WTC11 (cell line): ENCODE results near the gene CARM1.

Experiments
- CREB1 ChIP-seq: sonication (generic); formaldehyde crosslinking; IDR thresholded peaks from 2 replicates; pipeline ENCODE4 v1.8.0; 2023; ENCODE audit warnings: mild to moderate bottlenecking, missing genetic modification reagents
- ZNF281 ChIP-seq: sonication (generic); formaldehyde crosslinking; IDR thresholded peaks from 2 replicates; pipeline ENCODE4 v1.8.0; 2023; ENCODE audit warnings: mild to moderate bottlenecking, missing genetic modification reagents
- TF ChIP-seq, protein P1 (sequence below): sonication (generic); formaldehyde crosslinking; IDR thresholded peaks from 2 replicates; pipeline ENCODE4 v1.8.0; 2023; ENCODE audit warnings: missing genetic modification reagents
- TF ChIP-seq, protein P2 (sequence below): sonication (generic); formaldehyde crosslinking; conservative IDR thresholded peaks from 2 replicates; pipeline ENCODE4 v1.8.1; 2022; ENCODE audit warnings: mild to moderate bottlenecking, missing genetic modification reagents
- TF ChIP-seq, protein P3 (sequence below): fragments of 250-450 bp; sonication (Bioruptor Pico); IDR thresholded peaks from 2 replicates; pipeline ENCODE4 v1.9.0; 2021; ENCODE audit warnings: mild to moderate bottlenecking, borderline replicate concordance

DNA sequence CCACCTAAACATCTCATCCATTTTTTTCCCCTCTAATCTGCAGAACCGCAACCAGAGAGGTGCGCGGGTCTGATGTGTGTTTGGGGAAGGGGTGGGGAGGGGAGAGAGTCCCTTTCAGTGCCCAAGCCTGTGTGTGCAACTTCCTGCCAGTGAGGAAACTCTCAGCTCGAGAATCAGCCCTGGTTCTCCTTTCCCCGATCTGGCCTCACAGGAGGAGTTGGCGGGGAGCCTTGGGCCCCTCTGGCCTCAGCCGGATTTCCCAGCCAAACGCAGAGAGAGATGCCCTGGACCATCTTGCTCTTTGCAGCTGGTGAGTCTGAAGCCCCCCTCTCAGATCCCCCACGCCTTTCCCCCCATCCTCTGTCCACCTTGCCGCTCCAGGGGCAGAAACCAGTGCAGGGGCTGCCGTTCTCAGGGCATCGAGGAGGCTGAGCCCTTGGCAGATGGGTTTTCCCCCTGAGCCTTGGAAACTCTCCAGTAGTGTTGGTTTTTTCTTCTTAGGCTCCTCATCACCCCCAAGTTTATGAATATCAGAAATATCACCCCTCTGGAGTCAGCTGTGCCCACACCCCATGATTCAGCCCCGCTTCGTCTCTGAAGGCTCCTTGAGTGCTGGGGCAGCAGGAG, 23.0 kb upstream of the CARM1 start, which contains the start of gene C19orf38:
- TF ChIP-seq, protein P1, sequence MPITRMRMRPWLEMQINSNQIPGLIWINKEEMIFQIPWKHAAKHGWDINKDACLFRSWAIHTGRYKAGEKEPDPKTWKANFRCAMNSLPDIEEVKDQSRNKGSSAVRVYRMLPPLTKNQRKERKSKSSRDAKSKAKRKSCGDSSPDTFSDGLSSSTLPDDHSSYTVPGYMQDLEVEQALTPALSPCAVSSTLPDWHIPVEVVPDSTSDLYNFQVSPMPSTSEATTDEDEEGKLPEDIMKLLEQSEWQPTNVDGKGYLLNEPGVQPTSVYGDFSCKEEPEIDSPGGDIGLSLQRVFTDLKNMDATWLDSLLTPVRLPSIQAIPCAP (CRISPR knock-in tag) = no peak
- TF ChIP-seq ZNF281 (CRISPR knock-in tag) (no peak), CREB1 (CRISPR knock-in tag) (no peak)
- TF ChIP-seq, protein P2, sequence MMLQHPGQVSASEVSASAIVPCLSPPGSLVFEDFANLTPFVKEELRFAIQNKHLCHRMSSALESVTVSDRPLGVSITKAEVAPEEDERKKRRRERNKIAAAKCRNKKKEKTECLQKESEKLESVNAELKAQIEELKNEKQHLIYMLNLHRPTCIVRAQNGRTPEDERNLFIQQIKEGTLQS = no peak
- TF ChIP-seq, protein P3, sequence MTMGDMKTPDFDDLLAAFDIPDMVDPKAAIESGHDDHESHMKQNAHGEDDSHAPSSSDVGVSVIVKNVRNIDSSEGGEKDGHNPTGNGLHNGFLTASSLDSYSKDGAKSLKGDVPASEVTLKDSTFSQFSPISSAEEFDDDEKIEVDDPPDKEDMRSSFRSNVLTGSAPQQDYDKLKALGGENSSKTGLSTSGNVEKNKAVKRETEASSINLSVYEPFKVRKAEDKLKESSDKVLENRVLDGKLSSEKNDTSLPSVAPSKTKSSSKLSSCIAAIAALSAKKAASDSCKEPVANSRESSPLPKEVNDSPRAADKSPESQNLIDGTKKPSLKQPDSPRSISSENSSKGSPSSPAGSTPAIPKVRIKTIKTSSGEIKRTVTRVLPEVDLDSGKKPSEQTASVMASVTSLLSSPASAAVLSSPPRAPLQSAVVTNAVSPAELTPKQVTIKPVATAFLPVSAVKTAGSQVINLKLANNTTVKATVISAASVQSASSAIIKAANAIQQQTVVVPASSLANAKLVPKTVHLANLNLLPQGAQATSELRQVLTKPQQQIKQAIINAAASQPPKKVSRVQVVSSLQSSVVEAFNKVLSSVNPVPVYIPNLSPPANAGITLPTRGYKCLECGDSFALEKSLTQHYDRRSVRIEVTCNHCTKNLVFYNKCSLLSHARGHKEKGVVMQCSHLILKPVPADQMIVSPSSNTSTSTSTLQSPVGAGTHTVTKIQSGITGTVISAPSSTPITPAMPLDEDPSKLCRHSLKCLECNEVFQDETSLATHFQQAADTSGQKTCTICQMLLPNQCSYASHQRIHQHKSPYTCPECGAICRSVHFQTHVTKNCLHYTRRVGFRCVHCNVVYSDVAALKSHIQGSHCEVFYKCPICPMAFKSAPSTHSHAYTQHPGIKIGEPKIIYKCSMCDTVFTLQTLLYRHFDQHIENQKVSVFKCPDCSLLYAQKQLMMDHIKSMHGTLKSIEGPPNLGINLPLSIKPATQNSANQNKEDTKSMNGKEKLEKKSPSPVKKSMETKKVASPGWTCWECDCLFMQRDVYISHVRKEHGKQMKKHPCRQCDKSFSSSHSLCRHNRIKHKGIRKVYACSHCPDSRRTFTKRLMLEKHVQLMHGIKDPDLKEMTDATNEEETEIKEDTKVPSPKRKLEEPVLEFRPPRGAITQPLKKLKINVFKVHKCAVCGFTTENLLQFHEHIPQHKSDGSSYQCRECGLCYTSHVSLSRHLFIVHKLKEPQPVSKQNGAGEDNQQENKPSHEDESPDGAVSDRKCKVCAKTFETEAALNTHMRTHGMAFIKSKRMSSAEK (CRISPR knock-in tag) = no peak
